Kidney (tissue), 14 donors: ENCODE measurements around the gene RASGRP2. TPM values are rescaled to one million over a fixed set of nuclear protein-coding genes. Genes with fewer than 3 reads are reported as not detected.

Source experiments
- DNase-seq, 5 donors: peaks; one replicate each; pipeline ENCODE4 v3.0.0-alpha.2; 2013 to 2020
- FAIRE-seq: peaks from 2 replicates; lab custom pipeline; 2012; peaks lifted over from hg19 to GRCh38; lab: Jason Lieb, UNC
- H3K27ac ChIP-seq, 2 donors: one replicate each; pipeline ENCODE4 v1.7.0; 2013; ENCODE audit warnings: low read depth in 2 of 2, low read length in 2 of 2, inconsistent platforms in 1 of 2
- H3K27me3 ChIP-seq: one replicate; pipeline ENCODE4 v1.7.1; 2013; ENCODE audit warnings: low read length, inconsistent platforms; ENCODE audit not compliant: control insufficient read depth, insufficient read depth
- H3K36me3 ChIP-seq, 3 donors: one replicate each; pipeline versions ENCODE4 v1.7.0 to v1.7.1; 2013; ENCODE audit warnings: low read length in 3 of 3, control low read depth in 1 of 3, inconsistent platforms in 1 of 3; ENCODE audit not compliant: insufficient read depth in 3 of 3, control insufficient read depth in 2 of 3
- H3K4me1 ChIP-seq, 3 donors: one replicate each; pipeline versions ENCODE4 v1.7.0 to v1.7.1; 2013; ENCODE audit warnings: low read length in 3 of 3, inconsistent platforms in 1 of 3, low read depth in 1 of 3; ENCODE audit not compliant: control insufficient read depth in 2 of 3, insufficient read depth in 2 of 3
- H3K4me3 ChIP-seq, 3 donors: one replicate each; pipeline versions ENCODE4 v1.7.0 to v1.8.1; 2013; ENCODE audit warnings: low read length in 3 of 3, control low read depth in 1 of 3, inconsistent platforms in 1 of 3
- H3K9ac ChIP-seq, 3 donors: one replicate each; pipeline versions ENCODE4 v1.7.0 to v1.7.1; 2013; ENCODE audit warnings: low read length in 3 of 3, control low read depth in 1 of 3, inconsistent platforms in 1 of 3
- H3K9me3 ChIP-seq, 3 donors: one replicate each; pipeline versions ENCODE4 v1.7.0 to v1.7.1; 2013; ENCODE audit warnings: low read length in 3 of 3, control low read depth in 1 of 3, inconsistent platforms in 1 of 3; ENCODE audit not compliant: control insufficient read depth in 2 of 3, insufficient read depth in 1 of 3
- intact Hi-C: fragments of 100-400 bp; cut with DNase I; formaldehyde crosslinking; loops from one replicate; pipeline ENCODE4 v1.11.1; 2022
- polyA plus RNA-seq: library from polyadenylated mRNA; stranded (reverse); fragments of 350-450 nt; fragmentation: Illumina TruSeq; extraction: RNeasy Lipid Tissue Mini Kit (QIAGEN cat#74804); gene quantifications from one replicate; pipeline ENCODE4 v1.2.3, GENCODE V29; 2014; ENCODE audit warnings: low read depth, low replicate concordance; ENCODE audit not compliant: insufficient read depth
- total RNA-seq: library from RNA; stranded (reverse); fragmentation: NEBNext Ultra II Directional; extraction: Animal tissue kit (Norgen Biotek cat#: 25700); gene quantifications from one replicate; pipeline ENCODE4 v1.2.1, GENCODE V29; 2021
- TF ChIP-seq, protein P1 (sequence below): IDR thresholded peaks from 3 replicates; pipeline ENCODE4 v1.5.1; 2012; ENCODE audit warnings: mild to moderate bottlenecking, moderate library complexity, borderline replicate concordance; ENCODE audit not compliant: insufficient read depth; ENCODE audit errors: extremely low read depth
- donor health status: control.
- donor health status: control.
- donor health status: control.
- donor health status: control.
- donor health status: control.
- donor health status: DM: yes; HTN: yes; CAD: no.
- donor health status: Normal renal cell carcinoma (clear cell type).

The RASGRP2 gene
- total and polyA plus RNA-seq, 2 donors from 2014 or later = 14.1 to 42.6 TPM

DNA sequence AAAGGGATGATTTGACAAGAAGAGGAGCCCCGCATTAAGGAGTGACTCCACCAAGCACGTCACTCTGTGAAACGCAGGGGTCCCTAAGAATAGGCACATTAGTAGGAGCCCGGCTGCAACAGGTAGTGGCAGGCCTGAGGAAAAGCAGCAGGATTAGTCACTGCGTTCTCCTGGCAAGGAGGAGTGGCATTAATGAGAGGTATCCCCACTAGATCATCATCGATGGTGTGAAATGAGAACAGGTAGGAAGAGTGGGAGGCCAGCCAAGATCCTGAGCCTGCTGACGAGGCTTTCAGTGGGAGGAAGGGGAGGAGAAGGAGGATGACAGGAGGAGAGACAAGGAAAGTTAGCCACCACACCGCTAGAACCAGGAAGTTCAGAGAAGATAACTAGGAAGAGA lies 59.6 kb downstream of the RASGRP2 start:
- DNase-seq = no peak
- Histone ChIP-seq H3K9ac (no peak overlapping the region), H3K27me3 (no peaks in the 10 kb centered on the region), H3K27ac (no peak overlapping the region), H3K36me3 (no peaks in the 10 kb centered on the region), H3K4me3 (no peak overlapping the region), H3K9me3 (no peaks in the 10 kb centered on the region), H3K4me1 (peaks cover 0 to 2% (median 0%) of the 10 kb centered on the region in 3 donors)
- no peak for FAIRE-seq
- intact Hi-C loops = no loop called here
- TF ChIP-seq, protein P1, sequence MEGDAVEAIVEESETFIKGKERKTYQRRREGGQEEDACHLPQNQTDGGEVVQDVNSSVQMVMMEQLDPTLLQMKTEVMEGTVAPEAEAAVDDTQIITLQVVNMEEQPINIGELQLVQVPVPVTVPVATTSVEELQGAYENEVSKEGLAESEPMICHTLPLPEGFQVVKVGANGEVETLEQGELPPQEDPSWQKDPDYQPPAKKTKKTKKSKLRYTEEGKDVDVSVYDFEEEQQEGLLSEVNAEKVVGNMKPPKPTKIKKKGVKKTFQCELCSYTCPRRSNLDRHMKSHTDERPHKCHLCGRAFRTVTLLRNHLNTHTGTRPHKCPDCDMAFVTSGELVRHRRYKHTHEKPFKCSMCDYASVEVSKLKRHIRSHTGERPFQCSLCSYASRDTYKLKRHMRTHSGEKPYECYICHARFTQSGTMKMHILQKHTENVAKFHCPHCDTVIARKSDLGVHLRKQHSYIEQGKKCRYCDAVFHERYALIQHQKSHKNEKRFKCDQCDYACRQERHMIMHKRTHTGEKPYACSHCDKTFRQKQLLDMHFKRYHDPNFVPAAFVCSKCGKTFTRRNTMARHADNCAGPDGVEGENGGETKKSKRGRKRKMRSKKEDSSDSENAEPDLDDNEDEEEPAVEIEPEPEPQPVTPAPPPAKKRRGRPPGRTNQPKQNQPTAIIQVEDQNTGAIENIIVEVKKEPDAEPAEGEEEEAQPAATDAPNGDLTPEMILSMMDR = no peak

GRCh38 chr11:64681171-64681570 lies 62.8 kb downstream of the RASGRP2 start:
- H3K27ac ChIP-seq = no peak overlapping the region
- FAIRE-seq = no peak
- no peaks in the 10 kb centered on the region for H3K9me3 ChIP-seq
- H3K36me3 ChIP-seq = no peaks in the 10 kb centered on the region
- no peak for DNase-seq
- intact Hi-C loops = no loop called here
- TF ChIP-seq, protein P1 = no peak
- H3K4me3 ChIP-seq = no peak overlapping the region
- H3K4me1 ChIP-seq = no peaks in the 10 kb centered on the region
- no peak overlapping the region for H3K9ac ChIP-seq
- H3K27me3 ChIP-seq = no peaks in the 10 kb centered on the region

DNA sequence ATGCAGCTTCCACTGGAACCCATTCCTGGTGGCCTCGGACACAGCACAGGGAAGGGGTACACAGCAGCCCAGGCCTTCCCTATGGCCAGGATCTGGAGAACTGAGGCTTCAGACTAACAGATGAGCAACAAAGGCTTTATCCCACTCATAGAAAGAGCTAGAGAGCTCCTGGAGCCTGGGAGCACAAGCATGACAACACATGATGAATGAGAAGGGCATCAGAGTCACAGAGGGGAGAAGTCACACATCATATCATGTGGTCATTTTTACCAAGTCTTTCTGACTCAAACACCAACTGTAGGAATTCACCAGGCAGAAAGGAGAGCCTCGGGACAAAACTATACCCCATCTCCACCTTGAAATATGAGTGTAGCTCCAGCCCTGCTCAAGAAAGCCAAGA lies 64.1 kb downstream of the RASGRP2 start:
- FAIRE-seq (no peak), DNase-seq (no peak)
- H3K36me3 ChIP-seq = no peaks in the 10 kb centered on the region
- H3K9me3 ChIP-seq = no peaks in the 10 kb centered on the region
- intact Hi-C loops = no loop called here
- H3K27ac ChIP-seq = no peak overlapping the region
- no peak overlapping the region for H3K4me3 ChIP-seq
- H3K27me3 ChIP-seq = no peaks in the 10 kb centered on the region
- TF ChIP-seq, protein P1 = no peak
- H3K9ac ChIP-seq = no peak overlapping the region
- H3K4me1 ChIP-seq = peaks cover 0 to 4% (median 0%) of the 10 kb centered on the region in 3 donors

- peaks cover 0 to 4% (median 0%) of the 10 kb centered on the region in 3 donors for H3K4me1 ChIP-seq
- FAIRE-seq = no peak
- no peak overlapping the region for H3K4me3 ChIP-seq
- H3K9ac ChIP-seq = no peak overlapping the region
- DNase-seq = no peak
- intact Hi-C loops = no loop called here
- TF ChIP-seq, protein P1 = no peak
- H3K36me3 ChIP-seq = no peaks in the 10 kb centered on the region
- no peaks in the 10 kb centered on the region for H3K27me3 ChIP-seq
- H3K9me3 ChIP-seq = no peaks in the 10 kb centered on the region
- H3K27ac ChIP-seq = no peak overlapping the region
Observed at GRCh38 chr11:64677441-64678023, 66.4 kb downstream of the RASGRP2 start.
